AML-193 (cell line): Measurements from ENCODE around the gene SLC25A26.
"Not testable (repeated sequence)": the region's sequence is repeated elsewhere in the genome, so short reads cannot be mapped to it uniquely, and the experiment has no call there.

Experiments
- DNase-seq, 2 experiments: peaks; one replicate each; lab custom pipeline; 2025; lab: John Stamatoyannopoulos, UW

SLC25A26 gene, protein sequence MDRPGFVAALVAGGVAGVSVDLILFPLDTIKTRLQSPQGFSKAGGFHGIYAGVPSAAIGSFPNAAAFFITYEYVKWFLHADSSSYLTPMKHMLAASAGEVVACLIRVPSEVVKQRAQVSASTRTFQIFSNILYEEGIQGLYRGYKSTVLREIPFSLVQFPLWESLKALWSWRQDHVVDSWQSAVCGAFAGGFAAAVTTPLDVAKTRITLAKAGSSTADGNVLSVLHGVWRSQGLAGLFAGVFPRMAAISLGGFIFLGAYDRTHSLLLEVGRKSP

DNA sequence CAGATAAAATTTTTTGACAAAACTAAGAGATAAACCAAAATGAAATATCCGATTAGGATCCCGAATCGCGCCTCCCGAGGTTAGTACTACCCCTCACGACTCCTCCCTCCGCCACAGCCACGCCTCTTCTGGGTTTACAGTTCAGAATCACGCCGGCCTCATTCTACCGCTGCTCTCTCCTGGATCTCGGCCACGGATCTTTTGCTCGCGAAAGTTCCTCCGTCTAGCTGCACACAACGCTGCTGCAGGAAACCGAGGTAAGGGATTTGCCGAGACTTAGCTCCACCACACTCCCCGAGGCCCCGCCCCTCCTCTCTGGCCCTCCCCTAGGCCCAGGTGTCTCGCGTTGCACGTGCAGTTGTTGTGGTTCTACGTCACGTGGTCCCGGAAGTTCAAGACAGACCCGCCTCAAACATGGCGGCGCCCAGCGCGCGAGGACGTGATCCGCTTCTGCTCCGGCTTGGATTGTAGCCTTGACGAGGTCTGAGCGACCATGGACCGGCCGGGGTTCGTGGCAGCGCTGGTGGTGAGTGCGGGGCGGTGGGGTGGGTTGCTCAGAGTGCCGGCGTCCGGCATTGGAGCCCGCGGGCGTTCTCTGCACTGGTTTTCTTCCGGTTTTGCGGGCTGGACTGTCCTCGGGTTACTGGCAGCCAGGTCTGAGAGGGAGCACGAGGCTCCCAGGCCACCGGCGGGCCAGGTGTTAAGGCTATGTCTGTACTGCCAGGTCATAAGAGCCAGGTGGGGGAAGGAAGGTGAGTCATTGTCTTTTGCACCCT, at the start of gene SLC25A26:
Gene SLC25A26, plus strand, starts transcription at position 400 of the 776 bp plus-strand sequence. Its CDS starts 94 bp downstream, at position 494.
- DNase-seq = peak; percentile 92 to 93

DNA sequence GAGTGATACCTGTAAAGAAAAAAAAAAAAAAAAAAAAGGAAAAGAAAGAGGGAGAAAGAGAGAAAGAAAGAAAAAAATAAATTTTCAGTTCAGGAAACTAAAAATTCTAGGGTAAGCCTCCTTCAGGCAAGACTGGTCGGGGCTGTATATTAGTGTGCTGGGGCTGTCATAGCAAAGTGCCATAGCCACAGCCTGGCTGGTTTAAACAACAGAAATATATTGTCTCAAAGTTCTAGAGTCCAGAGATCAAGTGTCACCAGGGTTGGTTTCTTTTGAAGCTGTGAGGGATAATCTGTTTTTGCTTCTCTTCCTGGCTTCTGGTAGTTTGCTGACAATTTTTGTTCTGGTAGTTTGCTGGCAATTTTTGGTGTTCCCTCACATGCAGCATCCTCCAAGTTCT, 48.4 kb upstream of the SLC25A26 start:
- no peak for DNase-seq

DNA sequence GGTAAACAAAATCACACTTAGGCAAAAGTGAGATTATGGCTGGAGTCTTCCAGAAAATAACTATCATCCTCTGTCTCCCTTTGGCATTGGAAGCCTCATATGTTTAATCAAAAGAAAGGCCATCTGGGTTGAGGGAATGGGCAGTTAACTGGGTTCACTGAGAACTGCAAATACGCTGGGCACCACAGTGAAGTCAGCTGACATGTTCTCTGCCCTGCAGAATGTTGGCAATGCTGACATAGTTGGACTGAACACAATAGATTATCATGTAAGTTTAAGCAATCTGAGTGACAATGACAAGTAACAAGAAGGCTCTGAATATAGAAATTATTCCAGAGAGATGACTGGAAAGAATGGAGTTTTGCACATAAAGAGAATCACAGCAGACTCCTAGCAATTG, 43.8 kb upstream of the SLC25A26 start:
- no peak for DNase-seq

DNA sequence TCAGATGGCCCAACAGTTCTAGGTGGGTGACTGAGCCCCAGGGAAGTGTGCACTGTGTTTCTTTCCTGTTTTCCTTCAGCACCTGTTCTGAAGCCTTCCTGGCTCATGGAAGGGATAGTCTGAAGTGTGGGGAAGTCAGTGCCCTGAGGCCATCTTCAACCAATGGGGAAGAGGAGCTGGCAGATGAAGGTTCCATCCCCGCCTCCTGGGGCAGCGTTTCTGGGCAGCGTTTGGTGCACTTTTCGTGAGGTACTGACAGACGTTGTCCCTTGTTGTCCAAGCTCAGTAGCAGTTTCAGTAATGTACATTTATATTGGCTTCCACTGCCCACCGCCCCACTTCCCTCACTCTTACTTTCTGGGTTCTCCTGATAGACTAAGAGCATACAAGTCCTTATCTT, 42.6 kb upstream of the SLC25A26 start:
- no peak for DNase-seq

DNA sequence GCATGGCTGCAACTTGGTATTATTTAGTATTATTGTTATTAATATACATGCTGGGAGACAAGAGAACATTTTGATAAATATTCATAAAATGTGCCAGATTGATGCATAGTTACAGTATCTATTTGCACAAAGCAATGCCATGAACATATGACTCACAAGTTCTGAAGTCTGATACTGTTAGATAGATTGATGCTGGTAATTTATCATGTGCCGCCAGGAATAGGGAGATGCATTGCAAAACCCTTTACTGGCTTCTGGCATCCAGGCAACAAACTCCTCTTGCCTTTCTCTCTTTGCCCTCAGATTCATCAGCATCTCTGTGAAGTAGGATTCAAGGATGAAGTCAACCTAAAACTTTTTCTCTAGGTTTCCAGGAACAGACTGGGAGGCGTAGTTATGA, 41.0 kb upstream of the SLC25A26 start:
- DNase-seq = no peak

DNA sequence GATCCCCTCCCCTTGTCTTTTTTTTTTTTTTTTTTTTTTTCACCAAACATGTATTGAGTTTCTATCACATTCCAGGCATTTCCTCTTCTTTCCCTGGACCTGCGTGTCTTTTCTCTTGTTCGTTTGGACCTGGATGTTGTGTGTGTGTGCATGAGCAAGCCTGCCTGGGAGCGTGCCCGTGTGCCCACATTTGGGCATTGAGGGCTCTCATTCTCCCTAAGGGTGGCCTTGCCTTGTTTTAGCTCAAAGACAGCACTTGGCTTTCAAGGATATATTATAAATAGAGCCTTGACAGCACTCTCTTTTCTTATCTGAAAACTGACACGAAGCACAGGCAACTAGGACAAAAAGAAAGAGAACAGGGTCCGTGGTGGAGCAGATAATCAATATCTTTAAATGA, 39.0 kb upstream of the SLC25A26 start:
- DNase-seq = no peak

DNA sequence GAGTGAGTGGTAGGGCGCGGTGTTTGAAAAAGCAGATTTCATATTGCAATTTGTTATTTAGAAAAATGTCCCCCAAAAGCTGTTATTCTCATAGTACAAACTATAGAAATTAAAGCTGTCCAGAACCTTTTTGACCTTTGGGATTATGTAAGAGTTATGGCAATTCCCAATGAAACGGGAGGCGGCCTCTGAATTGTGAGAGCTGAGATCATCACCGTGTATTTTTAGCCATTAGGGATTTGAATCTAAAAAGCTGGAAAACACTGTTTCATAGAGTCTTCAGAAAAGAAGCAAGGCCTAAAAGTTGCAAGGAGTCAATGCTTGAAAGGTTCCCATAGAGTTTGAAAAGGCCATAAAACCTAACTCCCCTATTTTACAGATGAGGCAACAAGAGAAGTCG, 38.6 kb upstream of the SLC25A26 start:
- DNase-seq = no peak

DNA sequence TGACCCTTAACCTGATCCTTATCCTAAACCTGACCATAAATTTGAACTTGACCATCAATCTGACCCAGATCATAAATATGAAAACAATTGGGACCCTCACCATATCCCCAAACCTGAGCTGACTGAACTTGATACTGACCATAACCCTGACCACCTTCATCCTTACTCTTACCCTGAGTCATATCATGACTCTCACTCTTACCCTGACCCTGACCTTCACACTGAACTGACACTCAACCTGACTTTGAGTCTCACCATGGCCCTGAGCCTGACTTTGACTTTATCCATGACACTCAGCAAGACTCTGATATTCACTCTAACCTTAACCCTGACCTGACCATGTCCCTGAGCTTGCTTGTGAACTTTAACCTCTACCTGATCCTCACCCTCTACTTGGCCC, 34.3 kb upstream of the SLC25A26 start:
- no peak for DNase-seq

DNA sequence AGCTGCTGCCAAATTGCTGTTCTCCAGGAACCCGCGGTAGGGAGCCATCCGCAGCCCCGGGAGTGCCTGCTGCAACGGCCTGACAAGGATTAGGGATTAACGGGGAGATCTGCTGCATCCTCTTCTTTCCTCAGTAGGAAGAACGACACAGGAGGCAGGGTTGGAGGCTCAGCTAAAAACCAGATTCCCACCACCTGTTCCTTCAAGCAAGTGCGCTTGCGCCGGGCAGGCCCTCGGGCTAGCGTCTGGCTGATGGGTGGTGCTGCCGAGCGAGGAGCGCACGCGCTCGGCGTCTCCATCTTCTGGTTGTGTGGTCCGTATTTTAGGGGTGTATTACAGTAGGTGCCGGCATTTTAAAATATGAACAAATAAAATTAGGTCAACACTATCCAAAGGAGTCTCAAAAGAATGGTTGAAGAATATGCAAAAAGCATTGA, 25.4 kb upstream of the SLC25A26 start:
- no peak for DNase-seq

DNA sequence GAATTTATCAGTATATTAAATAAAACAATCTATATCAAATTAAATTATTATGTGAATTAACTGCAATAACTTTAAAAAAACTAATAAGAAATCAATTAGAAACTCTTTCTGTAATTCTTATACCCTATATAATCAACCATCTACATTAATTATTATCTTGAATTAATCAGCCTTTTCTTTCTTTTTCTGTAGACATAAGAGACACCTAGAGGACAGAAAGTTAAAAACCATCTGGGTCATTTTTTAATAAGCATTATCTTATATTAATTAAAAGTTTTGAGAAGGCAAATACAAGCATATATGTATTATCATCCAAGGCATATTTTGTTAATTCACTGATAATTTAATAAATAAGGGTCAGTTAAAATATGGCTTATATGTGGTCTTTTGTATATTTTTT, 24.2 kb upstream of the SLC25A26 start:
- DNase-seq = peak; percentile 4 to 10

DNA sequence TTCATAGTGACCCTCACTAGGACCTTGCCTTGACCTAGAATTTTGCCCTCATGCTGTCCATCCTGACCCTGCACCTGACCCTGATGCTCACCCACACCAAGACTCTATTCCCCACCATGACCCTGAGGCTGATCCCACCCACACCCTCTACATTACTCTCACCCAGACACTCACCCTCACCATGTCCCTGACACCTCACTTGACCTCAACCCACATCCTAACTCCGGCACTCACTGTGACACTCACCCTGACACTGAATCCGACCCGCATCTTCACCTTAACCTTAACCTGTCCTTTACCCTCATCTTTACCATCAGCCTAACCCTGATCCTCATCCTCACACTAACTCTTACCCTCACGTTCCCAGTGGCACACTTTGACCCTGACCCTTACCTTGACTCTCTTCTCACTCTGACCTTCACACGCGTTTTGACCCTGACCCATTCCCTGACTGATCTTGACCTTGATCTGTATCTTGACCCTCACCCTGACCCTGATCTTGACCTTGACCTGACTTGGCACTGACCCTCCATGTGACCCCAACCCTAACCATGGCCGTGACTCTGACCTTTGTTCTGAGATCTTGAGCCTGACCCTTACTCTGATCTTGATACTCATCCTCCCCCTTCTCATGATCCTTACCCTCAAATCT, 22.2 kb upstream of the SLC25A26 start:
- no peak for DNase-seq

DNA sequence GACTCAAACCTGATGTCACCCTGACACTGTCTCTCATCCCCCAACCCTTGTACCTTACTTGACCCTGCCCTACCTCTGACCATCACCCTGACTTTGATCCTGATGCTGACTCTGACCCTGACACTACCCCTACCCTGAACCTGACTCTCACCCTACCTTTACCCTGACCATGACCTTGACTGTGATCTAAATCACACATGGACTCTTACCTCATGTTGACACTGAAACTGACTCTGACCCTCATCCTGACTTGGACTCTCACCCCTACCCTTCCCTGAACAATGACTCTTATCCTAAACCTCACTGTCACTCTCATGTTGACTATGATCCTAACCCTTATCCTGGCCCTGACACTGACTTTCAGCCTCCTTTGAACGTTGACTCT, 21.7 kb upstream of the SLC25A26 start:
- no peak for DNase-seq

DNA sequence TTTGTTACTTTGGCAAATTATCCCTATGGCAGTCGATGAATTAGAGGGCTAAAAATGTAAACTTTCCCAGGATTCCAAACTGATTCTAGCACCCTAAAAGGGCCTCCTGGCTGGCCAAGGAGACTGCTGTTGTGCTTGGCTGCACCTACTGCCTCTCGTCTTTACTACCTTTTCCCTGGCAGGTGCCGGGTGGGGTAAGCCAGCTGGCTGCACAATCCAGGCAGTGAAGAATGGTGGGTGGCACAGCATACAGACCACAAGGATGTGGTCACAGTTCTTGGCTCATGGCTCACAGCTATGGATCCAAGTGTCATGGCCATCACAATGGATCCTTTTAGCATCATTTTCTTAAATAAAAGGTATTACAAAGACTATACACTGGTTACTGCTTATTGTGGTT, 20.7 kb upstream of the SLC25A26 start:
- DNase-seq = no peak

DNA sequence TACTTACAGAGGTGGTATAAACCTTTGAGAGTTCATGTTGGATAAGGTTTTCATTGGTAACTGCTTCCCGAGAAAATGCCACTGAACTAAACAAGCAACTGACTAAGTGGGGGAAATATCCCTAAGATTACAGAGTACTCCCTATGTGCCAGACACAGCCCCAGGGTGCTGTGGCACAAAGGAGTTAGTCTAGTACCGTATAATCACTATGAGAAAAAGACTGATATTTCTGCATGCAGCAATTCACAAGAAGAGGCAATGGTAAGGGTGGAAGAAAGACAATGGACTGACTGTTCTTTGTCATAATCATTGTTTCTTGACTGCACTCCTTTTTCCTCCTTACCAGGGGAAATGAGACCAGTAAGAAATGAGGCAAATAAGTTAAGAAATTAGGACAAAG, 20.0 kb upstream of the SLC25A26 start:
- no peak for DNase-seq

DNA sequence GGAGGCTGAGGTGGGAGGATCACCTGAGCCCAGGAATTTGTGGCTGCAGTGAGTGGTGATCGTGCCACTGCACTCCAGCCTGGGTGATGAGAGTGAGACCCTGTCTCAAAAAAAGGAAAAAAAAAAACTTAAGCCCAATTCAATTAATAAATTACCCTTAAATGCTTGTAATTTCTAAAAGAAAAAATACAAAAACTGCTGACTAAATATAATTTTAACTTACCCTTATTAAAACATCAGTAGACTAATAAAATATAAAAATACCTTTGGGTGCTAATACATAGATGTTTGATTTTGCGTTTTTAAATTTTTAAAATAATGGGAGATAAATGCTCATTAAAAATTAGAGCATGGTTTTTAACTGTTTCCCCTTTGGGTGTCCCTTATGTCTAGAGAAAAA, 17.5 kb upstream of the SLC25A26 start:
- DNase-seq = no peak

DNA sequence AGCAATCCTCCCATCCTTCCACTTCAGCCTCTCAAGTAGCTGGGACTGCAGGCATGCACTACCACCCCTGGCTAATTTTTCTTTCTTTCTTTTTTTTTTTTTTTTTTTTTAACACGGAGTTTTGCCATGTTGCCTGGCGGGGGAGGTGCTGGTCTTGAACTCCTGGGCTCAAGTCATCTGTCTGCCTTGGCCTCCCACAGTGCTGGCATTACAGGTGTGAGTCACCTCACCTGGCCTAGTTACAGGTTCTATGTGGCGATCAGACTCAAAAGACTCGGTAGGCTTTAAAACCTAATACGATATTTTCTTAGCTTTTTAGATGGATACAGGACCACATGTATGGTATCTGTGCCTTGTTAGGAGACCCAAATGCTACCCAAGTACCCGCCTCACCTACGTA, 14.0 kb upstream of the SLC25A26 start:
- DNase-seq = no peak

DNA sequence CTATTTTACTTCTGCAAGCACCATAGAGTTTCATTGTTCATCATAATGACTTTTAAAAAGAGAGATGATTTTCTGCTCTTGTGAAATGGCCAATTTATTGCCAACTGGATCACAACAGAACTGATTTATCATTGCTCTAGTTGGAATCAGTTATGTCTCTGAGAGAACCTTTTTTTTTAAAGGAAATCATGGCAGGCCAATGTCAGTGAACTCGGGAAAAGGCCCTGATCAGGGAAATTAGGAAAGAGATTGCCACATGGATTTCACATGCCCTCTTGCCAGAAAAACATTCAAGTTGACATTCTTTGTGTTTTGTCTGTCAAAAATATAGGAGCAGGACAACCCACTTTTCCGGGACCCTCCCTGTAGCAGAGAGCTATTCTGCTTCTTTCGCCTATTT, 12.6 kb upstream of the SLC25A26 start:
- no peak for DNase-seq

DNA sequence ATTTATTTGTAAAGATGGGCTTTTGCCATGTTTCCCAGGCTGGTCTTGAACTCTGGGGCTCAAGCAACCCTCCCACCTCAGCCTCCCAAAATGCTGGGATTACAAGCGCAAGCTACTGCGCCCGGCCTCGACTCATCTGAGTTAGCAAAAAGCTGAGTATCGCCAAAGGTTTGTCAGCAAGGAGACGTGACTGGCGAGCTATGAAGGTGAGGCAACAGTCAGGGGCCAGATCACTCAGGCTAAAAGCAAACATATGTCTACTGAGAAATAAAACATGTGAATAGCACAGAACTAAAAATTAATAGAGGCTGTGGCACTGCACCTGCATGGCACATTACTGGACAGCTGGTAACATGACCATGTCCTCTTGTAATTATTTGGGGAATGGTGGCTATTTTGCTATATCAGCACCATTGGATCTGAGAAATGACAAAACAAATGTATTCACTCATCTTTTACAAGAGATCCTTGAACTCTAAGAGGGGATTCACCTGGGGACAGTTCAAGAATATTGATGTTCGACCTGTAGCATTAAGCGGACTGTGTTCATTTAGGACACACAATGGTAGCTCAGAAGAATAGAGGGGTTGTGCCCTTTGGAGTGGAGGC, 10.0 kb upstream of the SLC25A26 start:
- no peak for DNase-seq

DNA sequence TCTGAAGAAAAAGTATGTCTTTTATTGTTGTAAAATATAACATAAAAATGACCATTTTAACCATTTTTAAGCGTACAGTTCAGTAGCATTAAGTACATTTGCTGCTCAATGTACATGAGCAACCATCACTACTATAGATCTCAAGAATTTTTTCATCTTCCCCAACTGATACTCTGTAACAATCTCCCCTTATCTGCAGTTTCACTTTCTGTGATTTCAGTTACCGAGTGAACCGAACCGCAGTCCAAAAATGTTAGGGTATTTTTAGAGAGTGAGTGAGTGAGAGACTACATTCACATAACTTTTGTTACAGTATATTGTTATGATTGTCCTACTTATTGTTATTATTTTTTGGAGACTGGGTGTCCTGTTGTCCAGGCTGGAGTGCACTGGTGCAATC, 9.0 kb upstream of the SLC25A26 start:
- no peak for DNase-seq

DNA sequence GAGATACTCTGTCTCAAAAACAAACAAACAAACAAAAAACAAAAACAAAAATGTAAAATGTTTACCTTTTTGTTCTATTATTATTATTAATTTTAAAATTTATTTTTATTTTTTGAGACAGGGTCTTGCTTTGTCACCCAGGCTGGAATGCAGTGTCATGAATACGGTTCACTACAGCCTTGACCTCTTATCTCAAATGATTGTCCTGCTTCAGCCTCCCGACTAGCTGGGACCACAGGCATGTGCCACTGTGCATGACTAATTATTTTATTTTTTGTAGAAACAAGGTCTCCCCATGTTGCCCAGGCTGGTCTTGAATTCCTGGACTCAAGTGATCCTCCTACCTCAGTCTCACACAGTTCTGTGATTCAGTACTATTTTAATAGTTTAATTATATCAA, 5.7 kb upstream of the SLC25A26 start:
- DNase-seq = no peak

DNA sequence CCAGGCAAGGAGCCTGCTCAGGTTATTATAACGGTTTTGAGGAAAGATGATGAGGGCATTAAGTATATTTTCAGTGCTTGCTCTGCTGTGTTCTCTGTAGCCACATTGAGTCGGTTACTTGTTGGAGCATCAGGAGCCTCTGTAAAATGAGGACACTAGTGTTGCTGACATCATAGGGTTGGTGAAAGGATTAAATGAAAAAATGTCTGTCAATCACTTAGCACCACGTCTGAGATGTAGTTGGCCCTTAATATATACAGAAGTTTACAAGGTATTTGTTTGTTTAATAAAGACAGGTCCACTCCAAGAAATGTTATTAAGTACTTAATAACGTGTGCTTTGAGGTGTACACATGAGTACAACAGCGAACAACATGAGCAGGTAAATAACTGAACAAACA, 735 bp upstream of the SLC25A26 start:
- no peak for DNase-seq

DNA sequence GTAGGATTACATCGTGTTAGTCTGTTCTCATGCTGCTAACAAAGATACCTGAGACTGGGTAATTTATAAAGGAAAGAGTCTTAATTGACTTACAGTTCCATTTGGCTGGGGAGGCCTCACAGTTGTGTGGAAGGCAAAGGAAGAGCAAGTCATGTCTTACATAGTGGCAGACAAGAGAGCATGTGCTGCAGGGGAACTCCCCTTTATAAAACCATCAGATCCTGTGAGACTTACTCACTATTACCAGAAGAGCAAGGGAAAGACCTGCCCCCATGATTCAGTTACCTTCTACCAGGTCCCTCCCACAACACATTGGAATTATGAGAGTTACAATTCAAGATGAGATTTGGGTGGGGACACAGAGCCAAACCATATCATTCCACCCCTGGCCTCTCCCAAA, 3.4 kb downstream of the SLC25A26 start:
- no peak for DNase-seq

DNA sequence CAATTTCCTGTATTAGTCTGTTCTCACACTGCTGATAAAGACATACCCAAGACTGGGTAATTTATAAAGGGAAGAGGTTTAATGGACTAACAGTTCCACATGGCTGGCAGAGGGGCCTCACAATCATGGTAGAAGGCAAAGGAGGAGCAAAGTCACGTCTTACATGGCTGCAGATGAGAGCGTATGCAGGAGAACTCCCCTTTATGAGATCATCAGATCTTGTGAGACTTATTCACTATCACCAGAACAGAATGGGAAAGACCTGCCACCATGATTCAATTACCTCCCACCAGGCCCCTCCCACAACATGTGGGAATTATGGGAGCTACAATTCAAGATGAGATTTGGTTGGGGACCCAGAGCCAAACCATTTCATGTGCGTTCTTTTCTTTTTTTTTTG, 5.3 kb downstream of the SLC25A26 start:
- not testable (repeated sequence) for DNase-seq
